Measurements from ENCODE around the gene DPF1. TPM values are rescaled to one million over a fixed set of nuclear protein-coding genes. Genes with fewer than 3 reads are reported as not detected.
"Not testable (repeated sequence)": the region's sequence is repeated elsewhere in the genome, so short reads cannot be mapped to it uniquely, and the experiment has no call there.

The DPF1 gene
- total RNA-seq, 2 donors from 2014 or later = not detected

DNA sequence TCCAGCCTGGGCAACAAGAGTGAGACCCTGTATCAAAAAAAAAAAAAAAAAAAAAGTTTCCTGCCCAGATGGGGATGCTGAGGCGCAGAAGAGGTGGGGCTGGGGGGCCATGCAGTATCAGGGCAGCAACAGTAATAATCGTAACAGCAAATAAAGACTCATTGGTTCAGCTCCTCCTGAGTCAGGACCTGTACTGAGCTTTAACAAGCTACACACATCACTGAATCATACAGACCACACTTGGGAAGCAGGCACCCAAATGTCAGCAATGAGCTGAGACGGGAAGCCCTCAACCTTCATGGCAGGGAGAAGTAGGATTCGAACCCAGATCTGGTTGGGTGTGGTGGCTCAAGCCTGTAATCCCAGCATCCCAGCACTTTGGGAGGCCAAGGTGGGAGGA, 10.6 kb upstream of the DPF1 start:
- ATAC-seq (no peak), DNase-seq (no peak)
- no peaks in the 10 kb centered on the region for H3K27me3 ChIP-seq
- TF ChIP-seq, protein P1, sequence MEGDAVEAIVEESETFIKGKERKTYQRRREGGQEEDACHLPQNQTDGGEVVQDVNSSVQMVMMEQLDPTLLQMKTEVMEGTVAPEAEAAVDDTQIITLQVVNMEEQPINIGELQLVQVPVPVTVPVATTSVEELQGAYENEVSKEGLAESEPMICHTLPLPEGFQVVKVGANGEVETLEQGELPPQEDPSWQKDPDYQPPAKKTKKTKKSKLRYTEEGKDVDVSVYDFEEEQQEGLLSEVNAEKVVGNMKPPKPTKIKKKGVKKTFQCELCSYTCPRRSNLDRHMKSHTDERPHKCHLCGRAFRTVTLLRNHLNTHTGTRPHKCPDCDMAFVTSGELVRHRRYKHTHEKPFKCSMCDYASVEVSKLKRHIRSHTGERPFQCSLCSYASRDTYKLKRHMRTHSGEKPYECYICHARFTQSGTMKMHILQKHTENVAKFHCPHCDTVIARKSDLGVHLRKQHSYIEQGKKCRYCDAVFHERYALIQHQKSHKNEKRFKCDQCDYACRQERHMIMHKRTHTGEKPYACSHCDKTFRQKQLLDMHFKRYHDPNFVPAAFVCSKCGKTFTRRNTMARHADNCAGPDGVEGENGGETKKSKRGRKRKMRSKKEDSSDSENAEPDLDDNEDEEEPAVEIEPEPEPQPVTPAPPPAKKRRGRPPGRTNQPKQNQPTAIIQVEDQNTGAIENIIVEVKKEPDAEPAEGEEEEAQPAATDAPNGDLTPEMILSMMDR (IDR thresholded peaks at IDR 0.05) = no peak
- no peak for TF ChIP-seq POLR2A (IDR thresholded peaks at IDR 0.05)
- intact Hi-C loops (cut with DNase I) = loop anchor here (5.0 to 10.0 kb wide), 2 partner anchors 93 to 340 kb away; no protein-coding TSS in a partner anchor
- no peak overlapping the region for H3K4me3 ChIP-seq
- no peaks in the 10 kb centered on the region for H3K36me3 ChIP-seq (replicated peaks in 1 of 2; ENCODE audit: insufficient read depth in 1 of 2, low read depth in 2 of 2)
- H3K27ac ChIP-seq = no peak overlapping the region
- H3K9me3 ChIP-seq = no peaks in the 10 kb centered on the region
- no peaks in the 10 kb centered on the region for H3K4me1 ChIP-seq
- WGBS, 2 donors = 59 to 80% methylated on average over 4 of the region's 4 CpGs

- DNase-seq = peak; percentile 79 to 83 (median 81)
- Histone ChIP-seq H3K4me3 (no peak overlapping the region), H3K36me3 (replicated peaks in 1 of 2; ENCODE audit: insufficient read depth in 1 of 2, low read depth in 2 of 2) (no peaks in the 10 kb centered on the region), H3K27ac (no peak overlapping the region), H3K27me3 (peaks cover 4 to 6% of the 10 kb centered on the region in 2 donors), H3K9me3 (no peaks in the 10 kb centered on the region), H3K4me1 (peaks cover 5% of the 10 kb centered on the region)
- intact Hi-C loops (cut with DNase I) = loop anchor here (5.0 to 10.0 kb wide), 2 partner anchors 94 to 339 kb away; no protein-coding TSS in a partner anchor
- WGBS, 2 donors = 21 to 44% methylated on average over 4 to 7 of the region's 7 CpGs
- ATAC-seq = peak; percentile 67
- TF ChIP-seq, protein P1 (IDR thresholded peaks at IDR 0.05) = peak; percentile 56 to 76 (median 73)
- no peak for TF ChIP-seq POLR2A (IDR thresholded peaks at IDR 0.05)
Observed at GRCh38 chr19:38233740-38234251, 9.8 kb upstream of the DPF1 start.

- no peaks in the 10 kb centered on the region for H3K36me3 ChIP-seq (replicated peaks in 1 of 2; ENCODE audit: insufficient read depth in 1 of 2, low read depth in 2 of 2)
- no peak overlapping the region for H3K27ac ChIP-seq
- WGBS, 2 donors = 76 to 82% methylated on average over 7 of the region's 7 CpGs
- TF ChIP-seq POLR2A (IDR thresholded peaks at IDR 0.05) = no peak
- TF ChIP-seq, protein P1 (IDR thresholded peaks at IDR 0.05) = no peak
- no peak overlapping the region for H3K4me3 ChIP-seq
- no peak for DNase-seq
- intact Hi-C loops (cut with DNase I) = loop anchor here (5.0 to 10.0 kb wide), 2 partner anchors 95 to 337 kb away; no protein-coding TSS in a partner anchor
- peaks cover 4 to 16% of the 10 kb centered on the region in 2 donors for H3K27me3 ChIP-seq
- no peak for ATAC-seq
- no peaks in the 10 kb centered on the region for H3K9me3 ChIP-seq
- H3K4me1 ChIP-seq = peaks cover 10% of the 10 kb centered on the region
Observed at GRCh38 chr19:38231918-38232317, 7.9 kb upstream of the DPF1 start.

DNA sequence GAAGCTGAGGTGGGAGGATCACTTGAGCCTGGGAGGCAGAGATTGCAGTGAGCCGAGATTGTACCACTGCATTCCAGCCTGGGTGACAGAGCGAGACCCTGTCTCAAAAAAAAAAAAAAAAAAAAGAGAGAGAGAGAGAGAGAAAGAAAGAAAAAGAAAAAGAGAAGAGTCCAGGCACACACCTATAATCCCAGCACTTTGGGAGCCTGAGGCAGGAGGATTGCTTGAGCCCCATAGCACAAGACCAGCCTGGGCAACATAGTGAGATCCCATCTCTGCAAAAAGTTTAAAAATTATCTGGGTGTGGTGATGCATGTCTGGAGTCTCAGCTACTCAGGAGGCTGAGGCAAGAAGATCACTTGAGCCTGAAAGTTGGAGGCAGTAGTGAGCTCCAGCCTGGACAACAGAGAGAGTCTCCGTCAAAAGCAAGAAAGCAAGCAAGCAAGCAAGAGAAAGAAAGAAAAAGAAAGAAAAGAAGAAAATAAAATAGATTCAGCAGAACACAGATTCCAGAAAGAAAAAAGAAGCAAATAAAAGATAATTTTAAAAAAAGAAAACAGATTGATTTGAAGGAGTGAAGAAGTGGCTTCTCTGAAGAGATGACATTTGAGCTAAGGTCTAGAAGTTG, 6.6 kb upstream of the DPF1 start:
- intact Hi-C loops (cut with DNase I) = loop anchor here (5.0 to 10.0 kb wide), 2 partner anchors 97 to 336 kb away; no protein-coding TSS in a partner anchor
- not testable (repeated sequence) for H3K9me3 ChIP-seq; H3K4me3 ChIP-seq; DNase-seq; H3K27ac ChIP-seq; H3K36me3 ChIP-seq (replicated peaks in 1 of 2; ENCODE audit: insufficient read depth in 1 of 2, low read depth in 2 of 2); ATAC-seq; H3K4me1 ChIP-seq
- WGBS, 2 donors = 53 to 83% methylated on average over 2 to 3 of the region's 3 CpGs
- peaks cover 4 to 19% of the 10 kb centered on the region in 2 donors for H3K27me3 ChIP-seq

- 1% methylated on average over 34 of the region's 54 CpGs; no CpG with 5 or more reads in 1 of the 2 donors for WGBS, 2 donors
- DNase-seq (peak in 2 of 4 donors; percentile 46 to 57), ATAC-seq (peak; percentile 47)
- H3K4me1 ChIP-seq = peaks cover 10% of the 10 kb centered on the region
- no peak overlapping the region for H3K4me3 ChIP-seq
- intact Hi-C loops (cut with DNase I) = loop anchor here (5.0 to 10.0 kb wide), 2 partner anchors 98 to 335 kb away; no protein-coding TSS in a partner anchor
- no peaks in the 10 kb centered on the region for H3K9me3 ChIP-seq
- TF ChIP-seq POLR2A (IDR thresholded peaks at IDR 0.05) = no peak
- TF ChIP-seq, protein P1 (IDR thresholded peaks at IDR 0.05) = no peak
- H3K27me3 ChIP-seq = peaks cover 4 to 21% of the 10 kb centered on the region in 2 donors
- H3K36me3 ChIP-seq (replicated peaks in 1 of 2; ENCODE audit: insufficient read depth in 1 of 2, low read depth in 2 of 2) = no peaks in the 10 kb centered on the region
- H3K27ac ChIP-seq = no peak overlapping the region
Observed at GRCh38 chr19:38229585-38230073, 5.6 kb upstream of the DPF1 start.

All from body of pancreas (tissue), 4 donors.